ENCODE data around the gene ARHGAP15. TPM values are rescaled to one million over a fixed set of nuclear protein-coding genes. Genes with fewer than 3 reads are reported as not detected.

ARHGAP15 gene
- total RNA-seq, 1 donor from 2014 or later = 7.0 TPM

DNA sequence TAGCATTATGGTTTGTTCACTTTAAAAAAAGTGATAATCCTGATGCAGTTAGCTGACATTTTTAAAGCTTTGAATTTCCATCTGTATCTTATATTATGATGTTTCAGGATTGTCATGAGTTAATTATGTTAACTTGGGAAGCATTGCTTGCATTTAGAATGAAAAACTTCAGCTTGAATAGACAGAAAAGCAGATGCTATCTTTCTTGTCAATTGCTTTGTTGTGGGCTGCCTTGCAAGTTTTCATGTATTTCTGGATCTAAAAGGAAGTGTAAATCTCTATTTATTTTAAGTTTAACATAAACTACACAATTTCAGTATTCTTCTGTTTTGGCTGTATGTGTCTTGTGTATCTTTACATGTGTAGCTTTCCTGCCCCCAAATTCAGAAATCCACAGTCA, 479.5 kb downstream of the ARHGAP15 start:
- no peak overlapping the region for H3K4me3 ChIP-seq
- intact Hi-C loops (cut with micrococcal nuclease) = no loop called here
- H3K4me1 ChIP-seq = no peaks in the 10 kb centered on the region
- no peak for DNase-seq
- H3K27me3 ChIP-seq (ENCODE audit: low read depth) = no peaks in the 10 kb centered on the region
- H3K36me3 ChIP-seq = no peaks in the 10 kb centered on the region
- TF ChIP-seq, protein P1, sequence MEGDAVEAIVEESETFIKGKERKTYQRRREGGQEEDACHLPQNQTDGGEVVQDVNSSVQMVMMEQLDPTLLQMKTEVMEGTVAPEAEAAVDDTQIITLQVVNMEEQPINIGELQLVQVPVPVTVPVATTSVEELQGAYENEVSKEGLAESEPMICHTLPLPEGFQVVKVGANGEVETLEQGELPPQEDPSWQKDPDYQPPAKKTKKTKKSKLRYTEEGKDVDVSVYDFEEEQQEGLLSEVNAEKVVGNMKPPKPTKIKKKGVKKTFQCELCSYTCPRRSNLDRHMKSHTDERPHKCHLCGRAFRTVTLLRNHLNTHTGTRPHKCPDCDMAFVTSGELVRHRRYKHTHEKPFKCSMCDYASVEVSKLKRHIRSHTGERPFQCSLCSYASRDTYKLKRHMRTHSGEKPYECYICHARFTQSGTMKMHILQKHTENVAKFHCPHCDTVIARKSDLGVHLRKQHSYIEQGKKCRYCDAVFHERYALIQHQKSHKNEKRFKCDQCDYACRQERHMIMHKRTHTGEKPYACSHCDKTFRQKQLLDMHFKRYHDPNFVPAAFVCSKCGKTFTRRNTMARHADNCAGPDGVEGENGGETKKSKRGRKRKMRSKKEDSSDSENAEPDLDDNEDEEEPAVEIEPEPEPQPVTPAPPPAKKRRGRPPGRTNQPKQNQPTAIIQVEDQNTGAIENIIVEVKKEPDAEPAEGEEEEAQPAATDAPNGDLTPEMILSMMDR (IDR thresholded peaks at IDR 0.05; ENCODE audit: borderline replicate concordance) = no peak
- H3K27ac ChIP-seq (replicated peaks) = no peak overlapping the region
- no peaks in the 10 kb centered on the region for H3K9me3 ChIP-seq (replicated peaks)

DNA sequence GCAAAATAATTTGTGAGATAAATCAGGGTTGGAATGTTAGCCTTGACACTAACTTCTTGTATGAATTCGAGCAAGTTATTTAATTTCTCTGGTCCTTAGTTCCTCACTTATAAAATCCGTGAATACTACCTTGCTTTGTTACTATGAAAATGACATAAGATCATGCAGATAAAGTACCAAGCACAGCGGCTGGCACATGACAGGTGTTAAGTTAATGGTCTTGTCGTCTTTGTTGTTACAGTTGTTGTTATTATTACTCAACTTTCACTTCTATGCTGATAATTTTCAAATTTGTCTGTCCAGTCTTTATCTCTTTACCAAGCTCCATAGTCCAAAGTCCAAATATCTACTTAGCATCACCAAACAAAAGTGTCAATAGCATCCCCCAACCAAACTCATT, 482.1 kb downstream of the ARHGAP15 start:
- H3K36me3 ChIP-seq = no peaks in the 10 kb centered on the region
- H3K4me3 ChIP-seq = no peak overlapping the region
- no peaks in the 10 kb centered on the region for H3K4me1 ChIP-seq
- H3K27me3 ChIP-seq (ENCODE audit: low read depth) = no peaks in the 10 kb centered on the region
- H3K27ac ChIP-seq (replicated peaks) = no peak overlapping the region
- TF ChIP-seq, protein P1 (IDR thresholded peaks at IDR 0.05; ENCODE audit: borderline replicate concordance) = no peak
- DNase-seq = no peak
- no peaks in the 10 kb centered on the region for H3K9me3 ChIP-seq (replicated peaks)
- intact Hi-C loops (cut with micrococcal nuclease) = no loop called here

DNA sequence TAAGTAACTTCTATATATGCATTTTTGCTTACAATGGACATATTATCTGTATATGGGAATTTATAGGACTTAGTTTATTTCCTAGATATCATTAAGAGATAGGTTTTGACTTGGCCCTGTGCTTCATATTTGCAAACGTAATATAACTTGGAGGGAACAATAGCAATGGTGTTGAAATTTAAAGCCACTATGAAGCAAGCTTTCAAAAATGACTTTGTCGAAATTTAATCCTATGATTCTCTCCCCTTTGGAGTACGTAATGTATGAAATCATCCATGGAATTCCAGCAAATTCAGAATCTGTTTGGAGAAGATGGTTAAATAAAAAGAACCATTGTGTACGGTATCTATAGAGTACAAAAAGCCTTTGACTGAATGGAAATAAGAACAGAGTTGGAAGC, 486.3 kb downstream of the ARHGAP15 start:
- no peak for DNase-seq
- intact Hi-C loops (cut with micrococcal nuclease) = no loop called here
- Histone ChIP-seq H3K9me3 (replicated peaks) (no peaks in the 10 kb centered on the region), H3K27ac (replicated peaks) (no peak overlapping the region), H3K4me3 (no peak overlapping the region), H3K27me3 (ENCODE audit: low read depth) (no peaks in the 10 kb centered on the region), H3K4me1 (no peaks in the 10 kb centered on the region), H3K36me3 (no peaks in the 10 kb centered on the region)
- TF ChIP-seq, protein P1 (IDR thresholded peaks at IDR 0.05; ENCODE audit: borderline replicate concordance) = no peak

DNA sequence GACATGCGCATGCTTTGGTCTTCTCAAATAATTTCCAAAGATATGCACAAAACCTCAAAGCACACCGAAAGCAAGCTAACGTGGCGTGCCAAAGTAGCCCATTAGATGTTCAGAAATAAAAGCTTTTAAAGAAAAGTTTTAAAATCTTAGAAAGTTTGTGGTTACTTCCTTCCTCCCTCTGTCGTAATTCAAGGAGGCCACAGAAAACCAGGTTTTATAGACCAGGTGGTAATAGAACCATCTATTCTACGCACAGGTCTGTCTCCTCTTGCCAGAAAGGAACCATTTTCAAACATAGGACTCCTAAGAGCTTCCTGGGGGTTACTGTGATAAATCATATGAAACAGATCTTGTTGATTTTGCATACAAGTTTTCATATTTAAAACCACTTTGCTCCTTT, 487.2 kb downstream of the ARHGAP15 start:
- no peak overlapping the region for H3K27ac ChIP-seq (replicated peaks)
- H3K36me3 ChIP-seq = no peaks in the 10 kb centered on the region
- intact Hi-C loops (cut with micrococcal nuclease) = no loop called here
- H3K9me3 ChIP-seq (replicated peaks) = no peaks in the 10 kb centered on the region
- no peaks in the 10 kb centered on the region for H3K4me1 ChIP-seq
- no peak overlapping the region for H3K4me3 ChIP-seq
- TF ChIP-seq, protein P1 (IDR thresholded peaks at IDR 0.05; ENCODE audit: borderline replicate concordance) = no peak
- no peak for DNase-seq
- no peaks in the 10 kb centered on the region for H3K27me3 ChIP-seq (ENCODE audit: low read depth)

DNA sequence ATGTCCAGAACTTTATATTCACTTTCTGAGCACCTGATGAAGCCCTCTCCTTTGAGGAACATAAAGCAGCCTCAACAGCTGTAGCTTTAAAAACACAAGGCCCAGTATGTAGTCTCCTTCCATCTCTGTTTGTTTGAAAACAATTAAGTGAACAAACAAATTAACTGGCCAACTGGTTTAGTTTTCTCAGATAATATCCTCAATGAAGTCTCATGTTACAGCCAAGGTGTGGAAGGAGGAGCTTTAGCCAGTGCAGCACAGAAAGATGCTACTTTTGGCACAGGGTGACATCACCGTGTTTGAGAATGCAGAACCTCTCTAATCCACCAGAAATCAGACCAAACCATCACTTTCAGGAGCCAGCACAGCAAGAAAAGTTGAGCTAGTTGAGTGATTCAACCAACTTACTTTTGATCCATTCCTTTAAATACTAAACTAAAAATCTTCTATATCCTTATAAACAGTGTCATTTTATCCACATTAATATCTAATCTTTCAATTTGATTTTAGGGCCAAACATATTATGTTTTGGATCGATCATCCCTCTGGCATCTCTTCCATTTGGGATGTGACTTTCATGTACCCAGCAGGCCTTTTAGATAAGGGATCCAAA, 488.7 kb downstream of the ARHGAP15 start:
- TF ChIP-seq, protein P1 (IDR thresholded peaks at IDR 0.05; ENCODE audit: borderline replicate concordance) = no peak
- no peak overlapping the region for H3K27ac ChIP-seq (replicated peaks)
- intact Hi-C loops (cut with micrococcal nuclease) = no loop called here
- no peaks in the 10 kb centered on the region for H3K36me3 ChIP-seq
- H3K27me3 ChIP-seq (ENCODE audit: low read depth) = no peaks in the 10 kb centered on the region
- no peaks in the 10 kb centered on the region for H3K4me1 ChIP-seq
- no peak overlapping the region for H3K4me3 ChIP-seq
- H3K9me3 ChIP-seq (replicated peaks) = no peaks in the 10 kb centered on the region
- DNase-seq = no peak
